H1 (cell line): ENCODE results near the gene ERICH2. TPM values are rescaled to one million over a fixed set of nuclear protein-coding genes. Genes with fewer than 3 reads are reported as not detected.

Experiments
- BACH1 ChIP-seq: IDR thresholded peaks from 2 replicates; pipeline ENCODE4 v1.6.1; 2012; ENCODE audit warnings: low read length, improper control_type of control experiment
- CHD7 ChIP-seq: fragments of 300-600 bp; sonication (generic); IDR thresholded peaks from 2 replicates; pipeline ENCODE4 v1.7.1; 2012; ENCODE audit warnings: low read length, moderate library complexity, mild to moderate bottlenecking, inconsistent platforms; ENCODE audit not compliant: insufficient replicate concordance
- EGR1 ChIP-seq: IDR thresholded peaks from 2 replicates; pipeline ENCODE4 v1.6.1; 2011; ENCODE audit warnings: low read depth, low read length, borderline replicate concordance
- KDM5A ChIP-seq: fragments of 200-600 bp; IDR thresholded peaks from 2 replicates; pipeline ENCODE4 v1.7.1; 2012; ENCODE audit warnings: mild to moderate bottlenecking, low read length, inconsistent platforms, mixed read lengths
- NANOG ChIP-seq: IDR thresholded peaks from 2 replicates; pipeline ENCODE4 v1.6.1; 2011; ENCODE audit warnings: low read length, low read depth, mild to moderate bottlenecking, inconsistent platforms; ENCODE audit not compliant: insufficient read depth, poor library complexity, severe bottlenecking
- PHF8 ChIP-seq: fragments of 200-600 bp; sonication (generic); conservative IDR thresholded peaks from 2 replicates; pipeline ENCODE4 v1.7.1; 2012; ENCODE audit warnings: low read depth, mild to moderate bottlenecking, inconsistent platforms, low read length, moderate library complexity
- TEAD4 ChIP-seq: IDR thresholded peaks from 2 replicates; pipeline ENCODE4 v1.6.1; 2012; ENCODE audit warnings: low read depth, low read length, inconsistent platforms, mixed read lengths
- polyA plus RNA-seq, 7 experiments: library from polyadenylated mRNA; depleted of rRNA in 3 of 7; stranded (reverse) in 5 of 7; unstranded in 2 of 7; fragments of >200 nt in 5 of 7; fragments of 200-250 nt in 2 of 7; gene quantifications; 1 replicate in 5 of 7; 2 replicates in 1 of 7; 4 replicates in 1 of 7; pipeline versions ENCODE4 v1.2.1 to v1.2.3, GENCODE V29; 2011 to 2013; ENCODE audit warnings: missing spikeins in 2 of 7, mixed read lengths in 2 of 7
- total RNA-seq: library from RNA; stranded (reverse); fragmentation: NEBNext Ultra II Directional; extraction: Animal tissue kit (Norgen Biotek cat#: 25700); gene quantifications from 2 replicates; pipeline ENCODE4 v1.2.1, GENCODE V29; 2021
- TF ChIP-seq, protein P1 (sequence below): IDR thresholded peaks from 2 replicates; pipeline ENCODE4 v1.6.1; 2012; ENCODE audit warnings: inconsistent platforms

The ERICH2 gene
- total and polyA plus RNA-seq, 2 of the 8 experiments (the other 6 are each of a cell fraction or from before 2014, with no cell fraction given) = 0.20 to 2.1 TPM

DNA sequence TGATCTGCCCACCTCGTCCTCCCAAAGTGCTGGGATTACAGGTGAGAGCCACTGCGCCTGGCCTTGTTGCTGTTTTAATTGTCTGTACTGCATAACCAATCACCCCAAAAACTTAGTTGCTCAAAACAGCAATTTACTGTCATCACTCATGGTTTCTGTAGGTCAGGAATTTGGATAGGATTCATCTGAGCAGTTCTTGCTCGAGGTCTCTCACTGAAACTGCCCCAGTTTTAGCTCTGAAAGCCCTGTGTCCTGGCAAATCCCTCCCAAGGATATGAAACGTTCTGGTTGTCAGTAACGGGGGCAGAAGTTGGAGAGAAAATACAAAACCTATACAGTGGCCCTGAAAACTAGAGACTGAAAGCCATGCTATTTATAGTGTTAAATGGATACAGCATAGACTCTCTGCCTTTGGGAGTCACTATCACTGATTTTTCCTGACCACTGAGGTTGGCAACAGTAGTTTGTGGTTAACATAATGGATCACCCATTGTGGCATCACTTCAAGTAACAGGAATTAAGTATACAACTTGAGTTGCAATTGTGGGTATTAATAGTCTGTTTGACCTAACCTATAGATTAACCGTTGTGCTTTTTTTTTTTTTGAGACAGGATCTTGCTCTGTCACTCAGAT, 27.2 kb upstream of the ERICH2 start (continued):
- TF ChIP-seq CHD7 (no peak), BACH1 (no peak), PHF8 (no peak), NANOG (no peak), EGR1 (no peak), KDM5A (no peak), TEAD4 (no peak)
- TF ChIP-seq, protein P1, sequence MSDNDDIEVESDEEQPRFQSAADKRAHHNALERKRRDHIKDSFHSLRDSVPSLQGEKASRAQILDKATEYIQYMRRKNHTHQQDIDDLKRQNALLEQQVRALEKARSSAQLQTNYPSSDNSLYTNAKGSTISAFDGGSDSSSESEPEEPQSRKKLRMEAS = no peak
